Measurements from ENCODE around the gene KISS1R.

DNA sequence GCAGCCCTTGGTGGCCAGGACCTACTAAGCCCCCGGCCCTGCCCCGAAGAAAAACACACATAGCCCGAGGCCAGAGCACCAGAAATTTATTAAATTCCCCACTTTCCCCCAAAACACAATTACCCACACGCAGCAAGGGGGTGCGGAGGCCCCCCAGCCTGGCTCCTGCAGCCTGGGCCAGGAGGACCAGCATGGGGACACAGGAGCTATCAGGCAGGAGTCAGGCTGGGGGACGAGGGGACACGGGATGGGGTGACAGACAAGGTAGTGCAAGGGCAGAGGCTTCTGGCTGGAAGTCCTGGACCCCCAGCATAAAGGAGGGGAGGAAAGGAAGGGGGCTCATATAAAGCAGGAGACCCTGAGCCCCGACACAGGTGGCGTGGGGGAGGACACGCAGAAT is 20.7 kb upstream of the KISS1R start:
- TF ChIP-seq, protein P1, sequence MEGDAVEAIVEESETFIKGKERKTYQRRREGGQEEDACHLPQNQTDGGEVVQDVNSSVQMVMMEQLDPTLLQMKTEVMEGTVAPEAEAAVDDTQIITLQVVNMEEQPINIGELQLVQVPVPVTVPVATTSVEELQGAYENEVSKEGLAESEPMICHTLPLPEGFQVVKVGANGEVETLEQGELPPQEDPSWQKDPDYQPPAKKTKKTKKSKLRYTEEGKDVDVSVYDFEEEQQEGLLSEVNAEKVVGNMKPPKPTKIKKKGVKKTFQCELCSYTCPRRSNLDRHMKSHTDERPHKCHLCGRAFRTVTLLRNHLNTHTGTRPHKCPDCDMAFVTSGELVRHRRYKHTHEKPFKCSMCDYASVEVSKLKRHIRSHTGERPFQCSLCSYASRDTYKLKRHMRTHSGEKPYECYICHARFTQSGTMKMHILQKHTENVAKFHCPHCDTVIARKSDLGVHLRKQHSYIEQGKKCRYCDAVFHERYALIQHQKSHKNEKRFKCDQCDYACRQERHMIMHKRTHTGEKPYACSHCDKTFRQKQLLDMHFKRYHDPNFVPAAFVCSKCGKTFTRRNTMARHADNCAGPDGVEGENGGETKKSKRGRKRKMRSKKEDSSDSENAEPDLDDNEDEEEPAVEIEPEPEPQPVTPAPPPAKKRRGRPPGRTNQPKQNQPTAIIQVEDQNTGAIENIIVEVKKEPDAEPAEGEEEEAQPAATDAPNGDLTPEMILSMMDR (IDR thresholded peaks at IDR 0.05; ENCODE audit: low read depth, low read length, missing input control) = no peak
- TF ChIP-seq GABPA (IDR thresholded peaks at IDR 0.05 in 1 of 2, conservative IDR thresholded peaks at IDR 0.05 in 1 of 2) (no peak), NR2F2 (IDR thresholded peaks at IDR 0.05) (no peak), SP1 (IDR thresholded peaks at IDR 0.05) (no peak)

Data from liver (tissue), 3 donors.